Heart left ventricle (tissue), 16 donors: ENCODE data around the gene DEUP1. TPM values are rescaled to one million over a fixed set of nuclear protein-coding genes. Genes with fewer than 3 reads are reported as not detected.

Experiments
- ATAC-seq, 4 donors: fragments of 200-7000 bp; cut with Tn5 transposase; one replicate each; pipeline ENCODE4 v1.9.1; 2020 to 2022; ENCODE audit warnings: moderate library complexity in 4 of 4, mild to moderate bottlenecking in 3 of 4, moderate number of reproducible peaks in 1 of 4
- DNase-seq, 5 donors: peaks; one replicate each; pipeline ENCODE4 v3.0.0-alpha.2; 2020
- H3K27ac ChIP-seq, 12 donors: fragments of 200-600 bp; sonication (generic) in 4 of 12; one replicate each; pipeline versions ENCODE4 v1.5.0 to v1.8.0; 2016 to 2022; ENCODE audit warnings: mild to moderate bottlenecking in 2 of 12
- H3K27me3 ChIP-seq, 9 donors: fragments of 200-600 bp; sonication (generic) in 2 of 9; one replicate each; pipeline versions ENCODE4 v1.5.1 to v1.8.0; 2016 to 2022; ENCODE audit warnings: mild to moderate bottlenecking in 3 of 9
- H3K36me3 ChIP-seq, 9 donors: fragments of 200-600 bp; sonication (generic) in 2 of 9; one replicate each; pipeline versions ENCODE4 v1.5.0 to v1.8.0; 2018 to 2022; ENCODE audit warnings: mild to moderate bottlenecking in 2 of 9
- H3K4me1 ChIP-seq, 12 donors: fragments of 200-600 bp; sonication (generic) in 4 of 12; one replicate each; pipeline versions ENCODE4 v1.5.0 to v1.8.0; 2016 to 2022; ENCODE audit warnings: mild to moderate bottlenecking in 3 of 12
- H3K4me3 ChIP-seq, 12 donors: fragments of 200-600 bp; sonication (generic) in 4 of 12; one replicate each; pipeline versions ENCODE4 v1.5.0 to v1.8.0; 2017 to 2022; ENCODE audit warnings: mild to moderate bottlenecking in 9 of 12, moderate library complexity in 4 of 12
- H3K9me3 ChIP-seq, 12 donors: fragments of 200-600 bp; sonication (generic) in 4 of 12; one replicate each; pipeline versions ENCODE4 v1.5.0 to v1.8.0; 2016 to 2022; ENCODE audit warnings: mild to moderate bottlenecking in 1 of 12
- POLR2A ChIP-seq, 2 donors: fragments of 450-650 bp; IDR thresholded peaks; one replicate each; pipeline ENCODE4 v1.6.1; 2017; ENCODE audit warnings: antibody characterized with exemption in 2 of 2, mild to moderate bottlenecking in 2 of 2, moderate library complexity in 2 of 2
- WGBS, 4 donors: extraction: QIAGEN DNeasy Blood & Tissue Kit in 2 of 4; methylation state at CpG; one replicate each; pipeline versions ENCODE4 v1.1.5 to v1.1.7; 2013 to 2018; 5-methylcytosine and 5-hydroxymethylcytosine counted together
- intact Hi-C, 10 donors: fragments of 100-400 bp; cut with DNase I; formaldehyde crosslinking; loops; one replicate each; pipeline versions ENCODE4 v1.11.1 to v1.14.2; 2022
- polyA plus RNA-seq, 2 donors: library from polyadenylated mRNA; stranded (reverse); fragments of 200-250 nt; gene quantifications; one replicate each; pipeline ENCODE4 v1.2.3, GENCODE V29; 2013
- total RNA-seq, 9 donors: library from RNA; depleted of rRNA in 2 of 9; stranded (reverse); fragments of >200 nt in 2 of 9; fragmentation: NEBNext Ultra II Directional in 3 of 9; extraction: Animal tissue kit (Norgen Biotek cat#: 25700) in 3 of 9; gene quantifications; one replicate each; pipeline versions ENCODE4 v1.1.0 to v1.2.4, GENCODE V29; 2016 to 2023
- TF ChIP-seq, protein P1 (sequence below), 12 donors: fragments of 200-600 bp; sonication (generic) in 4 of 12; IDR thresholded peaks; one replicate each; pipeline versions ENCODE4 v1.5.0 to v1.8.0; 2018 to 2022; ENCODE audit warnings: antibody characterized with exemption in 12 of 12, mild to moderate bottlenecking in 5 of 12
- donor health status: ischemic (EF 13 %, LVEDD 7.1; RV severe dilation, severe dysfunction).
- donor health status: healthy with polysubstance abuse.
- donor health status: DM: no; HTN: yes; CAD: no.
- donor health status: DM: no; HTN: no; CAD: no.
- donor health status: ischemic (EF 25% LVEDD 6.9; RV normal size, moderate dysfunction).
- donor health status: ischemic (EF 25% LVEDD 5.7; RV mildly dilated, moderate dysfunction).
- donor health status: healthy.
- donor health status: DM: yes; HTN: yes; CAD: no.
- donor health status: ischemic (EF 35%, LVEDD 5.7; RV mildly dilated, moderate dysfunction).
- donor health status: nonischemic (EF 11% LVEDD 7.7; RV severe dilation, severe dysfunction).
- donor health status: DM: yes; HTN: yes; CAD: no.
- donor health status: PGD.
- donor health status: ischemic (EF 29% LVEDD 5.4; RV normal size, mild dysfunction).
- donor health status: nonischemic (EF 23%, LVEDD 6.1; RV moderate dilation, normal function).

Gene DEUP1
- total and polyA plus RNA-seq, 11 donors, result not detected

DNA sequence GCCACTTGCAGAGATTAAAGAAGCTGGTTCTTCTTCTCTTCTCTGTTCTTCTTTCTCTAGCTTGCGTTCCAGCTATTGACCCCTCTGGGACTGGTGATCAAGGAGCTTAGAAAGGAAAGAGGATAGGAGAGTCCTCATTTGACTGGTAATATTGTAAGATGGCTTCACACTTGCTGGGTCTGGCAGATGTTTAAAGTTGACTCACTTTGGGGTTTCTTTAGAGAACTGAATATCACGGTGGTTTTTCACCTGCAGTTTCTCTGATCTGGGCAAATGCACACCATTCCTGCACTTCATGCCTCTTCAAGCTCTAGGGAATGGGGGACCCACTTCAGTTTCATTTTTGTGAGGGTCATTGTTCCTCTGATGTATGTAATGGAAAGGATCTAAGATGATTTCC lies 41.8 kb upstream of the DEUP1 start:
- ATAC-seq (no peak), DNase-seq (no peak)
- H3K4me3 ChIP-seq, result no peak overlapping the region
- H3K36me3 ChIP-seq, result no peaks in the 10 kb centered on the region
- H3K27me3 ChIP-seq, result no peaks in the 10 kb centered on the region
- no peaks in the 10 kb centered on the region for H3K9me3 ChIP-seq
- TF ChIP-seq, protein P1, sequence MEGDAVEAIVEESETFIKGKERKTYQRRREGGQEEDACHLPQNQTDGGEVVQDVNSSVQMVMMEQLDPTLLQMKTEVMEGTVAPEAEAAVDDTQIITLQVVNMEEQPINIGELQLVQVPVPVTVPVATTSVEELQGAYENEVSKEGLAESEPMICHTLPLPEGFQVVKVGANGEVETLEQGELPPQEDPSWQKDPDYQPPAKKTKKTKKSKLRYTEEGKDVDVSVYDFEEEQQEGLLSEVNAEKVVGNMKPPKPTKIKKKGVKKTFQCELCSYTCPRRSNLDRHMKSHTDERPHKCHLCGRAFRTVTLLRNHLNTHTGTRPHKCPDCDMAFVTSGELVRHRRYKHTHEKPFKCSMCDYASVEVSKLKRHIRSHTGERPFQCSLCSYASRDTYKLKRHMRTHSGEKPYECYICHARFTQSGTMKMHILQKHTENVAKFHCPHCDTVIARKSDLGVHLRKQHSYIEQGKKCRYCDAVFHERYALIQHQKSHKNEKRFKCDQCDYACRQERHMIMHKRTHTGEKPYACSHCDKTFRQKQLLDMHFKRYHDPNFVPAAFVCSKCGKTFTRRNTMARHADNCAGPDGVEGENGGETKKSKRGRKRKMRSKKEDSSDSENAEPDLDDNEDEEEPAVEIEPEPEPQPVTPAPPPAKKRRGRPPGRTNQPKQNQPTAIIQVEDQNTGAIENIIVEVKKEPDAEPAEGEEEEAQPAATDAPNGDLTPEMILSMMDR (IDR thresholded peaks at IDR 0.05), result no peak
- TF ChIP-seq POLR2A (IDR thresholded peaks at IDR 0.05), result no peak
- no peaks in the 10 kb centered on the region for H3K4me1 ChIP-seq
- intact Hi-C loops, result no loop called here
- WGBS, 4 donors, result 86 to 92% (median 89%) methylated on average over 2 of the region's 2 CpGs
- no peak overlapping the region for H3K27ac ChIP-seq

DNA sequence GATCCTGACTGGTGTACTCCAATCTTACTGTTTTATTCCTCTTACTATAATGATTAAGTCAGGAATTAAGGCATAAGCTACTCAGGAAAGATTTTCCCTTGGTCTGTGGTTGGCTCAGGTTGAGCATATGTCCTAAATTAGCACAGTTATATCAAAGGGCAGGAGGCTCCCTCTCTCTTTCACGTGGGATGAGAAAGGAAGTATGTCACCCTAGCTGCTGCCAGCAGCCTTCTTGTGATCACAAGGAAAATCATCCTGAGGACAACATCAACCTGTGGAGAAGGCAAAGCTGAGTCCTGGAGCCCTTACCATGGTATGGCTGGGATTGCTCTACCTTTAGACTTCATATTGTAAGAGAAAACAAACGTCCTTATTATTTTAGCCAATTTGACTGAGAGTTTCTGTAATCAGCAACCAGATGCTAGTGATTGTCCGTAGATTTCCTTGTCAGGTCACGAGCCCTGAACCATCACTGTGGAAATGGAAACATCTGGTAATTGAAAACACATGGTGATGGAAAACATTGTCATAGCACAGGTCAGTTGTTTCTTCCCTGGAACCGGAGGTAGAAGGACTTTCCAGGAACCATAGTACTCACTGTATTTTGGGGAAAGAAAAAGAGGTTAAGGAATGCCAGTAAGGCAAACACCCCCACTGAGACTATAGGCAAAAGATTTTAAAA lies 40.6 kb upstream of the DEUP1 start:
- Histone ChIP-seq H3K9me3 (no peaks in the 10 kb centered on the region), H3K4me1 (no peaks in the 10 kb centered on the region), H3K27me3 (no peaks in the 10 kb centered on the region), H3K36me3 (no peaks in the 10 kb centered on the region), H3K4me3 (no peak overlapping the region), H3K27ac (no peak overlapping the region)
- intact Hi-C loops, result no loop called here
- DNase-seq (no peak), ATAC-seq (no peak)
- TF ChIP-seq, protein P1 (IDR thresholded peaks at IDR 0.05), result no peak
- TF ChIP-seq POLR2A (IDR thresholded peaks at IDR 0.05), result no peak
- 43 to 52% (median 48%) methylated on average over 5 of the region's 5 CpGs for WGBS, 4 donors

DNA sequence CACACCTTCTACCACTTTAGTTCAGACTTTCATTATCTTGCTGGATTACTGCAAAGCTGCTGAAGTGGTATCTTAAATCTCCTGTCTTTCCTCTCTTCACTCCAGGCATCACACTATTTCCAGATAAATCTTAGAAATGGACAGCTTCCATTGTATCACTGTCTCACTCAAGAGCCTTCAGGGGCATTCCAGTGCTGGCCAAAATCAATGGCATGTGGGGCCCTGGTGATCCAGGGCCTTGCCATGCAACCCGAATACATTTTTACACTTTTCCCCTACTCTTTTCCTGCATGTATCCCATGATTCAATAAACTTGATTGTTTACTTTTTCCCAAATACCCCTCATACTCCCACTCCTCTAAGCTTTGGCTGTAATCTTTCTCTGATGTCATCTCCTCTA lies 39.4 kb upstream of the DEUP1 start:
- no peaks in the 10 kb centered on the region for H3K4me1 ChIP-seq
- DNase-seq (no peak), ATAC-seq (no peak)
- no peak for TF ChIP-seq POLR2A (IDR thresholded peaks at IDR 0.05)
- TF ChIP-seq, protein P1 (IDR thresholded peaks at IDR 0.05), result no peak
- intact Hi-C loops, result no loop called here
- no peaks in the 10 kb centered on the region for H3K27me3 ChIP-seq
- H3K9me3 ChIP-seq, result no peaks in the 10 kb centered on the region
- H3K4me3 ChIP-seq, result no peak overlapping the region
- H3K27ac ChIP-seq, result no peak overlapping the region
- H3K36me3 ChIP-seq, result no peaks in the 10 kb centered on the region
- 71 to 74% (median 73%) methylated on average over 1 of the region's 1 CpG for WGBS, 4 donors

DNA sequence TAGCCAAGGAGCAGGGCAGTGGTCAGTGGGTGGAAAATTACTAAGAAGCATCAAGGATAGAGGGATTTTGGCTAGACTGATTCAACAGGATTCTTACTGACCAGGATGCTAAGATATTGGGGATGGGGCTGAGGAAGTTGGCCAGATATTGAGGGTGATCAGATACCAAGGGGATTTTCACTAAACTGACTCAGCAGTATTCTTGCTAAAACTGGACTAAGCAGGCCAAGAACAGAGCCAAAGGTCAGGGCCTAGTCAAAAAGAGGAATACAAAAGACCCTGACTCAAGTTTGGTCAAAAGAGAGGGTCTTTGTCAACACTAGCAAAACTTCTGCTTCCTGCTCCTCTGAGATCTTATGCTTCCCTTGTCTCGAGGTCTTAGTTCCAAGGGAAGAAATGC lies 38.6 kb upstream of the DEUP1 start:
- Histone ChIP-seq H3K4me1 (no peaks in the 10 kb centered on the region), H3K27me3 (no peaks in the 10 kb centered on the region), H3K4me3 (no peak overlapping the region), H3K9me3 (no peaks in the 10 kb centered on the region), H3K27ac (no peak overlapping the region), H3K36me3 (no peaks in the 10 kb centered on the region)
- intact Hi-C loops, result no loop called here
- DNase-seq (no peak), ATAC-seq (no peak)
- TF ChIP-seq, protein P1 (IDR thresholded peaks at IDR 0.05), result no peak
- no peak for TF ChIP-seq POLR2A (IDR thresholded peaks at IDR 0.05)
- 54 to 86% (median 64%) methylated on average over 1 of the region's 1 CpG for WGBS, 4 donors
